OCI-LY7 (cell line): ENCODE data around the gene DNAJB9. TPM values are rescaled to one million over a fixed set of nuclear protein-coding genes. Genes with fewer than 3 reads are reported as not detected.

Experiments
- BruUV-seq: library from RNA; stranded (reverse); fragments of 400-500 nt; replicated peaks from 2 replicates; lab custom pipeline; 2021; lab: Mats Ljungman, UMichigan
- CTCF ChIA-PET: fragments of 300-600 bp; sonication (Branson Sonifier 250); formaldehyde crosslinking; loops from one replicate; lab custom pipeline; 2022; ENCODE audit warnings: antibody characterized with exemption; ENCODE audit not compliant: unreplicated experiment; lab: Charles Lee
- POLR2A ChIA-PET: fragments of 300-600 bp; sonication (Branson Sonifier 250); formaldehyde crosslinking; loops from one replicate; lab custom pipeline; 2022; ENCODE audit warnings: antibody characterized with exemption; lab: Charles Lee
- DNase-seq: peaks from one replicate; pipeline ENCODE4 v3.0.0-alpha.2; 2015; ENCODE audit warnings: low spot score
- H2AFZ ChIP-seq: fragments of 200-600 bp; sonication (generic), shearing (Covaris generic); 2 replicates; pipeline ENCODE4 v1.6.1; 2014; ENCODE audit warnings: mild to moderate bottlenecking, antibody characterized with exemption, low read length, moderate library complexity
- H3K27ac ChIP-seq: fragments of 200-600 bp; sonication (generic); 2 replicates; pipeline ENCODE4 v1.5.1; 2014; ENCODE audit warnings: mixed run types, low read depth, mild to moderate bottlenecking, moderate library complexity, low read length, inconsistent platforms; ENCODE audit not compliant: poor library complexity, severe bottlenecking
- H3K36me3 ChIP-seq: fragments of 200-600 bp; sonication (generic); 2 replicates; pipeline ENCODE4 v1.6.1; 2014; ENCODE audit warnings: mild to moderate bottlenecking, antibody characterized with exemption, low read length, moderate library complexity, mixed read lengths; ENCODE audit not compliant: insufficient read depth
- H3K4me1 ChIP-seq: fragments of 200-600 bp; sonication (generic); 2 replicates; pipeline ENCODE4 v1.5.1; 2014; ENCODE audit warnings: mild to moderate bottlenecking, low read length; ENCODE audit not compliant: insufficient read depth, poor library complexity, severe bottlenecking
- H3K4me2 ChIP-seq: fragments of 200-600 bp; sonication (generic); 2 replicates; pipeline ENCODE4 v1.6.1; 2014; ENCODE audit warnings: mild to moderate bottlenecking, low read length
- H3K4me3 ChIP-seq: fragments of 200-600 bp; sonication (generic); 2 replicates; pipeline ENCODE4 v1.5.1; 2014; ENCODE audit warnings: mild to moderate bottlenecking, low read depth, low read length; ENCODE audit not compliant: poor library complexity, severe bottlenecking
- H3K79me2 ChIP-seq: fragments of 200-600 bp; sonication (generic); 2 replicates; pipeline ENCODE4 v1.6.1; 2016; ENCODE audit warnings: low read depth, mild to moderate bottlenecking, low read length, moderate library complexity, mixed read lengths; ENCODE audit not compliant: insufficient read depth
- H3K9me2 ChIP-seq: fragments of 200-600 bp; sonication (generic); 2 replicates; pipeline ENCODE4 v1.6.1; 2016; ENCODE audit warnings: mild to moderate bottlenecking, low read length, mixed read lengths; ENCODE audit not compliant: insufficient read depth
- H3K9me3 ChIP-seq: fragments of 200-600 bp; sonication (generic); 2 replicates; pipeline ENCODE4 v1.6.1; 2014; ENCODE audit warnings: mild to moderate bottlenecking, mixed run types, low read length, mixed read lengths
- H4K20me1 ChIP-seq: fragments of 200-600 bp; sonication (generic); 2 replicates; pipeline ENCODE4 v1.6.1; 2014; ENCODE audit warnings: mild to moderate bottlenecking, antibody characterized with exemption, low read length, moderate library complexity, mixed read lengths; ENCODE audit not compliant: insufficient read depth
- EZH2phosphoT487 ChIP-seq: fragments of 200-600 bp; sonication (generic); IDR thresholded peaks from 2 replicates; pipeline ENCODE4 v1.6.1; 2018; ENCODE audit warnings: low read depth, borderline replicate concordance, mild to moderate bottlenecking, mixed run types, antibody characterized with exemption, low read length, moderate library complexity, mixed read lengths
- intact Hi-C: fragments of 100-400 bp; cut with micrococcal nuclease; formaldehyde crosslinking; loops from one replicate; pipeline ENCODE4 v1.10.0; 2022; ENCODE audit not compliant: unreplicated experiment
- total RNA-seq, 2 experiments: library from RNA; depleted of rRNA in 1 of 2; stranded (reverse); fragments of >200 nt in 1 of 2; shearing (Covaris generic) in 1 of 2; gene quantifications; 2 replicates each; pipeline ENCODE4 v1.2.3, GENCODE V29; 2014 to 2022
- TF ChIP-seq, protein P1 (sequence below): fragments of 200-600 bp; sonication (generic); conservative IDR thresholded peaks from 2 replicates; pipeline ENCODE4 v1.5.1; 2014; ENCODE audit warnings: mild to moderate bottlenecking, antibody characterized with exemption, low read length, moderate library complexity, mixed read lengths

Gene DNAJB9
- total RNA-seq, 2 experiments from 2014 or later = 11.4 to 20.3 TPM

DNA sequence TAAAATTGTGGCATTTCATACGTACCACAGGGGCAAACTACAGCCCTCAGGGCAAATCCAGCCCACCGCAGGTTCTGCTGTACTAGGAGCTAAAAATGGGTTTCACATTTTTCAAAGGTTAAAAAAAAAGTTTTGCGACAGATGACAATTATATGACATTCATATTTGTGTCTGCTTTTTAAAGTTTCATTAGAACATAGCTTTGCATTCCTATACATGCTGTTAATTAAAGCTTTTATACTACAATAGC is 43.0 kb upstream of the DNAJB9 start:
- Histone ChIP-seq H3K4me2 (peak overlapping the region; percentile 90), H3K4me3 (peak overlapping the region; percentile 84), H4K20me1 (no peaks in the 10 kb centered on the region), H3K79me2 (peaks cover 38% of the 10 kb centered on the region), H3K4me1 (peaks cover 34% of the 10 kb centered on the region), H2AFZ (peak overlapping the region; percentile 57; the same call in 1 of the 2 replicates), H3K27ac (peak overlapping the region; percentile 73), H3K9me2 (no peaks in the 10 kb centered on the region), H3K9me3 (no peaks in the 10 kb centered on the region), H3K36me3 (0 out of 2 replicates have a peak, but pooled peaks cover 2% of the 10 kb centered on the region)
- DNase-seq = no peak
- ChIA-PET CTCF (interaction anchor here (0.7 kb wide), 1 partner anchor 25 kb away, joined by 4 read pairs; no protein-coding TSS in a partner anchor), POLR2A (interaction anchor here (0.8 to 4.3 kb wide), 16 partner anchors 9 to 43 kb away, joined by 3 to 44 read pairs (median 4); partner anchors contain the start of genes DNAJB9 and THAP5)
- BruUV-seq = TSS peak; percentile 99
- intact Hi-C loops = loop anchor here (1.0 to 2.0 kb wide), 2 partner anchors 24 to 43 kb away; partner anchors contain the start of genes DNAJB9 and THAP5
- no peak for TF ChIP-seq EZH2phosphoT487
- TF ChIP-seq, protein P1, sequence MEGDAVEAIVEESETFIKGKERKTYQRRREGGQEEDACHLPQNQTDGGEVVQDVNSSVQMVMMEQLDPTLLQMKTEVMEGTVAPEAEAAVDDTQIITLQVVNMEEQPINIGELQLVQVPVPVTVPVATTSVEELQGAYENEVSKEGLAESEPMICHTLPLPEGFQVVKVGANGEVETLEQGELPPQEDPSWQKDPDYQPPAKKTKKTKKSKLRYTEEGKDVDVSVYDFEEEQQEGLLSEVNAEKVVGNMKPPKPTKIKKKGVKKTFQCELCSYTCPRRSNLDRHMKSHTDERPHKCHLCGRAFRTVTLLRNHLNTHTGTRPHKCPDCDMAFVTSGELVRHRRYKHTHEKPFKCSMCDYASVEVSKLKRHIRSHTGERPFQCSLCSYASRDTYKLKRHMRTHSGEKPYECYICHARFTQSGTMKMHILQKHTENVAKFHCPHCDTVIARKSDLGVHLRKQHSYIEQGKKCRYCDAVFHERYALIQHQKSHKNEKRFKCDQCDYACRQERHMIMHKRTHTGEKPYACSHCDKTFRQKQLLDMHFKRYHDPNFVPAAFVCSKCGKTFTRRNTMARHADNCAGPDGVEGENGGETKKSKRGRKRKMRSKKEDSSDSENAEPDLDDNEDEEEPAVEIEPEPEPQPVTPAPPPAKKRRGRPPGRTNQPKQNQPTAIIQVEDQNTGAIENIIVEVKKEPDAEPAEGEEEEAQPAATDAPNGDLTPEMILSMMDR = no peak

DNA sequence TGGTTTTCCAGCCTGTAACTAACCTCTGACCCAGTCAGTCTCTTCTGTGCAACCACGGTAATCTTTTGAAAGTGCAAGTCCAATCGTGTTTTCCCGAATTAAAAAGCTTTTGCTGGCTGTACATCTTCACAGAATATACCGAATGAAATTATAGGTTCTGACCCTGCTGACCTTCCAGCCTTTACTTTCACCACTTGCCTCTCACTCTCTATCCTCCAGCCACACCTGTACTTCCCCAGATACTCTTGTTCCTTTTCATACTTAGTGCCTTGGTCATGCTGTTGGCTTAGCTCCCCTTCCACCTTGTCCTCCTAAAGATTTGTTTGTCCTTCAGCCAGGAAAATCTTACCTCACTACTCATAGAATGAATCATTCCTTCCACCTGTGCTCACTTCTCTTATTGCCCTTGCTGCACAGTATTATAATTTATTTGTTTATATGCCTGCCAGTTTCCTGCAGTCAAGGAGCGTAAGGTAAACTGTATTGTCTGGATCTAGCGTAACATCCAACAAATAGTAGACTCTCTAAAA is 41.4 kb upstream of the DNAJB9 start:
- intact Hi-C loops = no loop called here
- Histone ChIP-seq H3K36me3 (no peaks in the 10 kb centered on the region), H3K79me2 (peaks cover 24% of the 10 kb centered on the region), H3K27ac (no peak overlapping the region), H3K9me2 (no peaks in the 10 kb centered on the region), H3K4me1 (peaks cover 36% of the 10 kb centered on the region), H3K9me3 (no peaks in the 10 kb centered on the region), H3K4me3 (no peak overlapping the region), H4K20me1 (no peaks in the 10 kb centered on the region), H2AFZ (peak overlapping the region; percentile 57; the same call in 1 of the 2 replicates), H3K4me2 (no peak overlapping the region)
- BruUV-seq = no TSS peak
- ChIA-PET CTCF (no interaction called here), POLR2A (interaction anchor here (0.6 to 1.0 kb wide), 3 partner anchors 32 to 246 kb away, joined by 3 to 4 read pairs (median 3); no protein-coding TSS in a partner anchor)
- no peak for DNase-seq
- TF ChIP-seq, protein P1 = no peak
- TF ChIP-seq EZH2phosphoT487 = no peak

DNA sequence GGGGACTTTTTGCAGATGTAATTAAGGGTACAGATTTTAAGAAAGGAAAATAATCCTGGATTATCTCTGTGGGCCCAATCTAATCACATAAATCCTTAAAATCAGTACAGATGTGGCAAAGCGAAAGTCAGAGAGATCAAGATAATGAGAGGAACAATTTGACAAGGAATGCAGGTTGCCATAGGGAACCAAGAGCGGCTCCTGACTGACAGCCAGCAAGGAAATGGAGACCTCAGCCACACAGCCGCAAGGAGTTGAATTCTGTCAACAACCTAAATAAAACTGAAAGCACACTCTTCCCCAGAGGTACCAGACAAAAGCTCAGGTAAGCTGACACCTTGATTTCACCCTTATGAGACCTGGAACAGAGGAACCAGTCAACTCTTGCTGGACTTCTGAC is 40.3 kb upstream of the DNAJB9 start:
- H3K9me2 ChIP-seq = no peaks in the 10 kb centered on the region
- ChIA-PET CTCF (no interaction called here), POLR2A (interaction anchor here (1.3 kb wide), 1 partner anchor 40 kb away, joined by 5 read pairs; no protein-coding TSS in a partner anchor)
- TF ChIP-seq, protein P1 = no peak
- TF ChIP-seq EZH2phosphoT487 = no peak
- H3K79me2 ChIP-seq = peaks cover 13% of the 10 kb centered on the region
- no peaks in the 10 kb centered on the region for H3K36me3 ChIP-seq
- no peak overlapping the region for H3K27ac ChIP-seq
- H4K20me1 ChIP-seq = no peaks in the 10 kb centered on the region
- DNase-seq = no peak
- intact Hi-C loops = no loop called here
- no peak overlapping the region for H3K4me2 ChIP-seq
- BruUV-seq = no TSS peak
- peaks cover 31% of the 10 kb centered on the region for H3K4me1 ChIP-seq
- H3K9me3 ChIP-seq = no peaks in the 10 kb centered on the region
- H2AFZ ChIP-seq = no peak overlapping the region
- no peak overlapping the region for H3K4me3 ChIP-seq
